Mucosa of rectum (tissue), 2 donors: ENCODE data around the gene CFLAR.

Experiments used
- H3K27ac ChIP-seq, 2 donors: one replicate each; pipeline ENCODE4 v1.7.0; 2013; ENCODE audit warnings: inconsistent platforms in 2 of 2, low read depth in 2 of 2, low read length in 2 of 2
- H3K27me3 ChIP-seq, 2 donors: one replicate each; pipeline ENCODE4 v1.7.0; 2013; ENCODE audit warnings: low read length in 2 of 2; ENCODE audit not compliant: control insufficient read depth in 2 of 2, insufficient read depth in 2 of 2
- H3K36me3 ChIP-seq, 2 donors: one replicate each; pipeline ENCODE4 v1.7.0; 2013; ENCODE audit warnings: low read length in 2 of 2; ENCODE audit not compliant: control insufficient read depth in 2 of 2, insufficient read depth in 2 of 2
- H3K4me1 ChIP-seq, 2 donors: one replicate each; pipeline ENCODE4 v1.7.0; 2013; ENCODE audit warnings: low read length in 2 of 2, mild to moderate bottlenecking in 1 of 2; ENCODE audit not compliant: control insufficient read depth in 2 of 2, insufficient read depth in 2 of 2
- H3K4me3 ChIP-seq, 2 donors: one replicate each; pipeline ENCODE4 v1.7.0; 2013; ENCODE audit warnings: low read length in 2 of 2
- H3K9ac ChIP-seq, 2 donors: one replicate each; pipeline ENCODE4 v1.7.0; 2013; ENCODE audit warnings: low read length in 2 of 2, low read depth in 1 of 2, mild to moderate bottlenecking in 1 of 2
- H3K9me3 ChIP-seq, 2 donors: one replicate each; pipeline ENCODE4 v1.7.0; 2013; ENCODE audit warnings: low read length in 2 of 2; ENCODE audit not compliant: control insufficient read depth in 2 of 2
- donor health status: healthy.
- donor health status: Normal muscosa, but diverticular disease.

Gene CFLAR

DNA sequence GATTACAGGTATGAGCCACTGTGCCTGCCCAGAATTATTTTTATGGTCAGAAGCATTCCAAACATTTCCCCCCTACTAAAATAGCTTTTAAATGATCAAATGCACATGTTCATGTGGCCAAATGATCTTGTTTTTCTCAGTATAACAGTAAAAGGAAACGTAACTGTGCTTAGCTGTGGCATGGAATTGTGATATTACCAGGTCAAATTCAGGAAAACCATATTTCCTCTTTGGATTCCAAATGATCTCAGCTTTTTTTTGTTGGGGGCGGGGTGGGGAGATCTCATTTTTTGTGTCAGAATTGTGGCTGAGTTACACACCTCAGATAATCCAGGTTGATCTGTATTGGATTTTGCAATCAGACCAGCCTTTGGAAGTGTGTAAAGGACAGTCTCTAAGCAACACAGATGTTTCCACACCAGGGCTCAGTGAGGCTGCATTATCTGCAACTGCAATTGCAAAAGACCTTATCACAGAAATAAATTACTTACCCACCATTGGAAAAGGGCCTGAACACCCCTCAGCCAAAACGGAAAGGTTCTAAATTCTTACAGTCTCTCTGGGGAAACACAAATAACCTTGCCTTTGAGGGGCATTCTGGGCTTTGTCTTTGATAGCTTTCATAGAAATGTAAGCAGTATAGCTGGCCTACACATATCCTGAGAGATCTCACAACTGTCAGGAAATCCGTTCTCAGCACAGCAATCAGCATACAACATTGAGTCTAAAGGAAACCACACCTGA, 75.3 kb downstream of the CFLAR start:
- H3K9ac ChIP-seq = no peak overlapping the region
- H3K27me3 ChIP-seq = no peaks in the 10 kb centered on the region
- H3K4me3 ChIP-seq = no peak overlapping the region
- H3K36me3 ChIP-seq = peaks cover 23 to 25% of the 10 kb centered on the region in 2 donors
- peaks cover 4 to 9% of the 10 kb centered on the region in 2 donors for H3K4me1 ChIP-seq
- H3K9me3 ChIP-seq = no peaks in the 10 kb centered on the region
- peak overlapping the region in 1 of 2 donors; percentile 50 for H3K27ac ChIP-seq

DNA sequence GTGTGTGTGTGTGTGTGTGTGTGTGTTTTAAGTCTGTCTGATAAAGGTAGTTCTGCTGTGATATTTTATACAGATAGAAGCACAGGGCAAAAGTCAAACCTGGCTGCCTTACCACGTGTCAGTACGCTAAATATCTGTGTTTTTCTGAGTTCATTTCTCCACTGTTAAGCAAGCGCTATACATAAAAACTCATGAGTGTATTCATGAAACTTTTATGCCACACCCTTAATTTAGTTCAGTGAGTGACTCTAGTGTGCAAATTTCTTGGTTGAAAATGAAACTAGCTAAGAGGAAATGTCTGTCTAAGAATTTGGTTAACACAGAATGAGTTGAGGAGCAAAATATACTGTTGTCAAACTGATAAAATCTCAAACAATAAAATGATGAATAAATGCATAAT, 78.1 kb downstream of the CFLAR start:
- H3K4me1 ChIP-seq = peaks cover 4% of the 10 kb centered on the region in 2 donors
- no peak overlapping the region for H3K9ac ChIP-seq
- peak overlapping the region; percentile 40 to 47 for H3K27ac ChIP-seq
- H3K27me3 ChIP-seq = no peaks in the 10 kb centered on the region
- H3K4me3 ChIP-seq = no peak overlapping the region
- H3K36me3 ChIP-seq = peaks cover 12 to 23% of the 10 kb centered on the region in 2 donors
- no peaks in the 10 kb centered on the region for H3K9me3 ChIP-seq

DNA sequence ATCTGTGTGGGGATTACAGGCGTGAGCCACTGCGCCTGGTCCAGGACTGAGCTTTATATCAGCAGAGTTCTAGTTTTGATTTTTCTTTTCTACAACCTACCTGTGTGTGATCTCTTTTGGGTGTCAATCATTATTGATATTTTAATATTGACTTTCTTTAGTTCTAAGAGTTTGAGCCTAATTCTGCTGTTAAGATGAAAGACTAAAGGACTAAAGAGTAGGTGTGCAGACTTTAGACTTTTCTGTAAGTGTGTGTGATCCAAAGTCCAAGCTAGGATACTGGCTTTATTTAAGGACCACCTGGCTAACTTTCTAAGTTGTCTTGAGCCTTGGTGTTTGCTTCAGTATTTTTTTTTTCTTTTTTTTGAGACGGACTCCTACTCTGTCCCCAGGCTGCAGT, 79.4 kb downstream of the CFLAR start:
- Histone ChIP-seq H3K27ac (no peak overlapping the region), H3K36me3 (peaks cover 19 to 27% of the 10 kb centered on the region in 2 donors), H3K4me3 (no peak overlapping the region), H3K4me1 (peaks cover 4% of the 10 kb centered on the region in 2 donors), H3K27me3 (no peaks in the 10 kb centered on the region), H3K9me3 (no peaks in the 10 kb centered on the region), H3K9ac (no peak overlapping the region)

DNA sequence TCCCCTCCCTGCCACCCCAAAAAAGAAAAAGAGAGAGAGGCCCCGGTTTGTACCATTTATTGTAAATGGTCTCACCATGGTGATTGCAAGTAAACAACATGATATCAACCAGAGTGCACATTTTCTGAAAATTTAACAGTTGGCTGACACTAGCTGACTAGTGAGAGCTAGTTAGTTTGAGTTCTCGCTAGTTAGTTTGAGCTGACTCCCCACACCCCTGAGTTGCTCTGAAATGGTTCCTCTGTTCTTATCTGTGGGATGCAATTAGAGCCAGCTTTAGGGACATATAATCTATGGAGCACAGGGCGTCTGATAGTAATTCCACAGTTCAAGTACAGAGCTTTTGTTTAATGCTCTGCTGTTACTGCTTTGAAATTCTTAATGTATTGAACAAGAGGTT, 80.0 kb downstream of the CFLAR start:
- peaks cover 4% of the 10 kb centered on the region in 2 donors for H3K4me1 ChIP-seq
- peaks cover 21 to 27% of the 10 kb centered on the region in 2 donors for H3K36me3 ChIP-seq
- H3K27me3 ChIP-seq = no peaks in the 10 kb centered on the region
- H3K9me3 ChIP-seq = no peaks in the 10 kb centered on the region
- H3K27ac ChIP-seq = no peak overlapping the region
- no peak overlapping the region for H3K9ac ChIP-seq
- no peak overlapping the region for H3K4me3 ChIP-seq

DNA sequence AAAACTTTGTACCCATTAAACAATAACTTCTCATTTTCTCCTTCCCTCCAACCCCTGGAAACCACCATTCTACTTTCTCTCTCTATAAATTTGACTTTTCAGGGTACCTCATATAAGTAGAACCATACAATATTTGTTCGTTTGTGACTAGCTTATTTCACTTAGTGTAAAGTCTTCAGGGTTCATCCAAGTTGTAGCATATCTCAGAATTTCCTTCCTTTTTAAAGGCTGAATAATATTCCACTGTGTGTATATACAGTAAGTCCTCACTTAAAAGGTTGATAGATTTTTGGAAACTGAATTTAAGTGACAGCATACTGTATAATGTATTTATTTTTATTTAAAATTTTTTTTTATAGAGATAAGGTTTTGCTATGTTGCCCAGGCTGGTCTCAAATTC, 80.8 kb downstream of the CFLAR start:
- Histone ChIP-seq H3K4me3 (no peak overlapping the region), H3K9ac (no peak overlapping the region), H3K27ac (no peak overlapping the region), H3K9me3 (no peaks in the 10 kb centered on the region), H3K27me3 (no peaks in the 10 kb centered on the region), H3K36me3 (peaks cover 22 to 33% of the 10 kb centered on the region in 2 donors), H3K4me1 (peaks cover 0 to 4% of the 10 kb centered on the region in 2 donors)

DNA sequence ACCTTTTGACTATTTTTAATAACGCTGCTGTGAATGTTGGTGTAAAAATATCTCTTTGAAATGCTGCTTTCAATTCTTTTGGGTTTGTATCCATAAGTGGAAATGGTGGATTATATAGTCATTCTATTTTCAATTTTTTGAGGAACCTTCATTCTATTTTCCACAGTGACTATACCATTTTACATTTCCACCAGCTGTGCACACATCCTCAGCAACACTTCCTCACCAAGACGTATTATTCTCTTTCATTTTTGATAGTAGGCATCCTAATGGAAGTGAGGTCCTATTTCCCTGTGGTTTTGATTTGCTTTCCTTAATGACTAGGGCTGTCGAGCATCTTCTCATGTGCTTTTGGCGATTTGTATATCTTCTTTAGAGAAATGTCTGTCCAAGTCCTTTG, 81.8 kb downstream of the CFLAR start:
- H3K4me3 ChIP-seq = no peak overlapping the region
- H3K27ac ChIP-seq = no peak overlapping the region
- no peaks in the 10 kb centered on the region for H3K27me3 ChIP-seq
- H3K36me3 ChIP-seq = peaks cover 27 to 37% of the 10 kb centered on the region in 2 donors
- H3K9ac ChIP-seq = no peak overlapping the region
- peaks cover 0 to 4% of the 10 kb centered on the region in 2 donors for H3K4me1 ChIP-seq
- H3K9me3 ChIP-seq = no peaks in the 10 kb centered on the region

DNA sequence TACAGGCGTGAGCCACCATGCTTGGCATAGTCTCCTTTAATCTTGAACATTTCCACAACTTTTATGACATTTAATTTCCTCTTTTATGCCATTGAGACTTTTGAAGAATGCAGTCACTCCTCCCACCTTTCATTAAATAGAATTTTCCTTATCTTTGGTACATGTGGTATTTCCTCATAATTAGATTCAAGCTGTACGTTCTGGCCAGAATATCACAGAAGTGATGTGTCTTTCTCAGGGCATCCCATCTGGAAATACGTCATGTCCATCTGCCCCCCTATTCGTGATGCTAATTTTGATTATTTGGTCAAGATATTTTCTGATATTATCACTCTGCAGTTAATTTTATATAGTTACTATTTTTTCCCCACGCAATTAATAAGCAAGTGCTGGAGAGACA, 83.9 kb downstream of the CFLAR start:
- H3K36me3 ChIP-seq = peaks cover 33 to 36% of the 10 kb centered on the region in 2 donors
- no peak overlapping the region for H3K27ac ChIP-seq
- no peaks in the 10 kb centered on the region for H3K27me3 ChIP-seq
- no peaks in the 10 kb centered on the region for H3K9me3 ChIP-seq
- no peak overlapping the region for H3K4me3 ChIP-seq
- no peak overlapping the region for H3K9ac ChIP-seq
- no peaks in the 10 kb centered on the region for H3K4me1 ChIP-seq

DNA sequence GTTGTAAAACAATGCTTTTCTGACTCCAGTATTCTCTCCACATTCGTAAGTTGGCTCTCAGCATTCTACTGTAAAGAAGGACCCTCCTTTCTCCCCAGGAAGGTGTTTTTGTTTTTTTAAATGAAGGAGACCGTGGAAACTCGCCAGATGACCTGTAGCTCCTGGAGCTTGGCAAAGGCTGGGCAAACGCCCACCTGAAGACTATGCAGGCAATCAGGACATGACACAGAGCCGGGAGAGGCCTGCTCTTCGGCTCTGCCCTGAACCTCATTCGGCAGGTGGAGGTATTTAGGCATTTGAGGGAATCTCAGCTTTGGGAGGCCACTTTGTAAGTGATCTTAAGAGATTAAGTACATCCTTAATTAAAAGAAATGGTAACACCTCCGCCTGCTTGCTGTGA, 84.4 kb downstream of the CFLAR start:
- Histone ChIP-seq H3K27ac (no peak overlapping the region), H3K9me3 (no peaks in the 10 kb centered on the region), H3K27me3 (no peaks in the 10 kb centered on the region), H3K36me3 (peaks cover 33 to 36% of the 10 kb centered on the region in 2 donors), H3K9ac (no peak overlapping the region), H3K4me3 (no peak overlapping the region), H3K4me1 (no peaks in the 10 kb centered on the region)

DNA sequence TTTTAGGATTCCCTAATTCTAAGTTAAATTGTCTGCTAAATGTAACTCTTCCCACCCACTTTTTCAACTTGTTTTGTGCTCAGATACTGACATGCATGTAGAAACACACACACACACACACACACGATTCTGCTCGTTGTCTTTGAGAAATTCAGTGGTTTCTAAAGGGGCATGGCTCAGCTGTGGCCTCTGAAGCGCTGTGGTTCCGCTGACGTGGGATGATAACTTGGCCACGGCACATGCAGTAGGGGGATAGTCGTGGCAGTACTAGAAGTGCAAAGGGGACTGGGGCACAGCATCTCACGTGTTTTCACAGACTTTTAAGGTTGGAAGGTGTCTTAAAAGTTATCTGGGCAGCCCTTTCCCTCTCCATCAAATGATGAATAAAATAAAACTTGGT, 85.4 kb downstream of the CFLAR start:
- Histone ChIP-seq H3K4me1 (no peaks in the 10 kb centered on the region), H3K9ac (no peak overlapping the region), H3K4me3 (no peak overlapping the region), H3K27ac (no peak overlapping the region), H3K9me3 (no peaks in the 10 kb centered on the region), H3K27me3 (no peaks in the 10 kb centered on the region), H3K36me3 (peaks cover 26 to 27% of the 10 kb centered on the region in 2 donors)

DNA sequence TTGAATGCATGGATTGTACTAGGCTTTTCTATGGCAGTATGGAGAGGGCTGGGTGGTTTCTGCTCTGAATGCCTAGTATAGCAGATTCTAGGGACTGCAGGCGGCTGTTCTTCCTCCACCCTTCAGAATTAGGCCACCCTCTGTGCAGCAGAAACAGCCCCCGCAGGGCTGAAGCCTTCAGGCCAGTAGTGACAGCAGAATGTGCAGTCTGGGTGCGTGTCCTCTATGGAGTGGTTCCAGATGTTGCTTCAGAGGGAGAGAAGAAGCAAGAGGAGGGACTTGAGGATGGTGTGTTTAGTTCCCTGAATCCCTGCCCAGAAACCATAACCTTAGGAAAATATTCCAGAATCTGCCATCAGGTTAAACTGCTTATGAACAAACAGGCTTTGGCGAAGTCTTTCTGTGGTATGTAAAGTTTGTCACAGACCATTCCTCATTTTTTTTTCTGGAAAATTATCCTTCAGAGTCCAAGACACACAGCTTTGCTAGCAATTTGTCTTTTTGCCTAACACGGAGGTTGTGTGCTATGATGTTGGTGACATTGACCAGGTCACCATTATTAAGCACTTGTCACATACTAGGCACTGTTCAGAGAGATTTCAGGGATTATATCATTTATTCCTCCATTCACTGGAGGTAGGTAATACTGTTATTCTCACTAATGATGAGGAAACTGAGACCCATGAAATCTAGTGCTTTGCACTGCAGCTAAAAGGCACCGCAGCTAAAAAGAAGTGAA, 88.1 kb downstream of the CFLAR start:
- Histone ChIP-seq H3K27me3 (no peaks in the 10 kb centered on the region), H3K4me3 (no peak overlapping the region), H3K4me1 (no peaks in the 10 kb centered on the region), H3K36me3 (peaks cover 24 to 29% of the 10 kb centered on the region in 2 donors), H3K27ac (no peak overlapping the region), H3K9me3 (no peaks in the 10 kb centered on the region), H3K9ac (no peak overlapping the region)
